ENCODE results near the gene RNF212.

RNF212 gene

DNA sequence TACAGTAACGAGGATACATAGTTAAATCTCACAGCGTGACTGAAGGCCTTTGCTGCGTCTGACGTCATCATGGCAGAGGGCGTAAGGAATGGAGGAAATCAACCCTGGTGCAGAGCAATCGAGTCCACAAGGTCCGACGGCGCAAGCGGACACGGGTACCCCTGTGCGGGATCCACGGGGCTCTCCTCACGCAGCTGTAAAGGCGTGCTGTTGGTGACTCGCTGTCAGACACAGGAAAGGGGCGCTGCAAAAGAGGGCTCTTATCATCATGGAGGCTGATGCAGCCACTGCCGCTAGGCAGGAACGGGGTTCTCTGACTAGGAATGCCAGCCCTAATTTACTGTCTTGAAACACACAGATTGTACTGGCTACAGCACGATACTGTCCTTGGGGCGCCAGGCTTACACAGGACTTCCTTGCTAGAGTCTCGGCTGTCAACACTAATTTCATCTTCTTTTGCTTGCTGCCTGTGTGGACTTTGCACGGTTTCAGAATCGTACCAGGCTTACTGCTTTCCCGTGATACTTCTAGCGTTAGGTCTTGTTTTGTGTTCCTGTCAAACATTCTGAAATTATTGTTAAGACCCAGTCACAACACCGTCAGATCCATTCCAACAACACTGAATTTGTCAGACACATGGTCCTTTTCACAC is 13.6 kb downstream of the RNF212 start:
- Histone ChIP-seq H3K27me3 (ENCODE audit: insufficient read depth, poor library complexity, severe bottlenecking) (no peaks in the 10 kb centered on the region), H3K27ac (replicated peaks) (no peak overlapping the region), H3K4me3 (replicated peaks; ENCODE audit: insufficient read depth, low read length) (no peak overlapping the region)
- TF ChIP-seq, protein P1, sequence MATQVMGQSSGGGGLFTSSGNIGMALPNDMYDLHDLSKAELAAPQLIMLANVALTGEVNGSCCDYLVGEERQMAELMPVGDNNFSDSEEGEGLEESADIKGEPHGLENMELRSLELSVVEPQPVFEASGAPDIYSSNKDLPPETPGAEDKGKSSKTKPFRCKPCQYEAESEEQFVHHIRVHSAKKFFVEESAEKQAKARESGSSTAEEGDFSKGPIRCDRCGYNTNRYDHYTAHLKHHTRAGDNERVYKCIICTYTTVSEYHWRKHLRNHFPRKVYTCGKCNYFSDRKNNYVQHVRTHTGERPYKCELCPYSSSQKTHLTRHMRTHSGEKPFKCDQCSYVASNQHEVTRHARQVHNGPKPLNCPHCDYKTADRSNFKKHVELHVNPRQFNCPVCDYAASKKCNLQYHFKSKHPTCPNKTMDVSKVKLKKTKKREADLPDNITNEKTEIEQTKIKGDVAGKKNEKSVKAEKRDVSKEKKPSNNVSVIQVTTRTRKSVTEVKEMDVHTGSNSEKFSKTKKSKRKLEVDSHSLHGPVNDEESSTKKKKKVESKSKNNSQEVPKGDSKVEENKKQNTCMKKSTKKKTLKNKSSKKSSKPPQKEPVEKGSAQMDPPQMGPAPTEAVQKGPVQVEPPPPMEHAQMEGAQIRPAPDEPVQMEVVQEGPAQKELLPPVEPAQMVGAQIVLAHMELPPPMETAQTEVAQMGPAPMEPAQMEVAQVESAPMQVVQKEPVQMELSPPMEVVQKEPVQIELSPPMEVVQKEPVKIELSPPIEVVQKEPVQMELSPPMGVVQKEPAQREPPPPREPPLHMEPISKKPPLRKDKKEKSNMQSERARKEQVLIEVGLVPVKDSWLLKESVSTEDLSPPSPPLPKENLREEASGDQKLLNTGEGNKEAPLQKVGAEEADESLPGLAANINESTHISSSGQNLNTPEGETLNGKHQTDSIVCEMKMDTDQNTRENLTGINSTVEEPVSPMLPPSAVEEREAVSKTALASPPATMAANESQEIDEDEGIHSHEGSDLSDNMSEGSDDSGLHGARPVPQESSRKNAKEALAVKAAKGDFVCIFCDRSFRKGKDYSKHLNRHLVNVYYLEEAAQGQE (IDR thresholded peaks at IDR 0.05; ENCODE audit: insufficient replicate concordance, low read depth), result no peak
- TF ChIP-seq GABPA (IDR thresholded peaks at IDR 0.05; ENCODE audit: low read depth), result no peak
- TF ChIP-seq, protein P2, sequence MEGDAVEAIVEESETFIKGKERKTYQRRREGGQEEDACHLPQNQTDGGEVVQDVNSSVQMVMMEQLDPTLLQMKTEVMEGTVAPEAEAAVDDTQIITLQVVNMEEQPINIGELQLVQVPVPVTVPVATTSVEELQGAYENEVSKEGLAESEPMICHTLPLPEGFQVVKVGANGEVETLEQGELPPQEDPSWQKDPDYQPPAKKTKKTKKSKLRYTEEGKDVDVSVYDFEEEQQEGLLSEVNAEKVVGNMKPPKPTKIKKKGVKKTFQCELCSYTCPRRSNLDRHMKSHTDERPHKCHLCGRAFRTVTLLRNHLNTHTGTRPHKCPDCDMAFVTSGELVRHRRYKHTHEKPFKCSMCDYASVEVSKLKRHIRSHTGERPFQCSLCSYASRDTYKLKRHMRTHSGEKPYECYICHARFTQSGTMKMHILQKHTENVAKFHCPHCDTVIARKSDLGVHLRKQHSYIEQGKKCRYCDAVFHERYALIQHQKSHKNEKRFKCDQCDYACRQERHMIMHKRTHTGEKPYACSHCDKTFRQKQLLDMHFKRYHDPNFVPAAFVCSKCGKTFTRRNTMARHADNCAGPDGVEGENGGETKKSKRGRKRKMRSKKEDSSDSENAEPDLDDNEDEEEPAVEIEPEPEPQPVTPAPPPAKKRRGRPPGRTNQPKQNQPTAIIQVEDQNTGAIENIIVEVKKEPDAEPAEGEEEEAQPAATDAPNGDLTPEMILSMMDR (IDR thresholded peaks at IDR 0.05; ENCODE audit: insufficient read depth, low read length), result no peak
- no peak for DNase-seq (ENCODE audit: low read depth in 1 of 2, low spot score in 1 of 2)

DNA sequence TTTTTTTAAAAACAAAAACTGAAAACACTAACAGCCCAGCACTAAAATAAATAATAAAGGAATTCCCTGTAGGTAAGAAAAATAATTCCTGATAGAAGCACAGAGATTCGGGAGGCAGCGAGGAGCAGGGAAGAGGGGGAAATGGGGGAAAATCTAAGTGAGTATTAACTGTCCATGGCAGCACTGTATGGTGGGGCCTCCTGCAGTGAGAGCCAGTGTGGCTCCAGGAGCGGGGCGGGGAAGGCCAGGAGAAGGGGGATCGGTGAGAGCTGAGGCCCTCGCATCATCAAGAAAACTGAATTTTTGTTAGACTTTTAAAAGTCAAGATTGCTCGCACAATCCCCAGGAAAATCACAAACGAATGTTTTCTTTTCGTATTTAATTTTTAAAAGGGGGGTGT is 14.1 kb downstream of the RNF212 start:
- no peaks in the 10 kb centered on the region for H3K27me3 ChIP-seq (ENCODE audit: insufficient read depth, poor library complexity, severe bottlenecking)
- TF ChIP-seq GABPA (IDR thresholded peaks at IDR 0.05; ENCODE audit: low read depth) (no peak), SPI1 (IDR thresholded peaks at IDR 0.05; ENCODE audit: borderline replicate concordance, low read depth) (no peak), POLR2AphosphoS5 (IDR thresholded peaks at IDR 0.05; ENCODE audit: low read depth) (no peak)
- TF ChIP-seq, protein P1 (IDR thresholded peaks at IDR 0.05; ENCODE audit: insufficient replicate concordance, low read depth), result no peak
- TF ChIP-seq, protein P2 (IDR thresholded peaks at IDR 0.05; ENCODE audit: insufficient read depth, low read length), result no peak
- H3K27ac ChIP-seq (replicated peaks), result no peak overlapping the region
- no peak for DNase-seq (ENCODE audit: low read depth in 1 of 2, low spot score in 1 of 2)
- no peak overlapping the region for H3K4me3 ChIP-seq (replicated peaks; ENCODE audit: insufficient read depth, low read length)

DNA sequence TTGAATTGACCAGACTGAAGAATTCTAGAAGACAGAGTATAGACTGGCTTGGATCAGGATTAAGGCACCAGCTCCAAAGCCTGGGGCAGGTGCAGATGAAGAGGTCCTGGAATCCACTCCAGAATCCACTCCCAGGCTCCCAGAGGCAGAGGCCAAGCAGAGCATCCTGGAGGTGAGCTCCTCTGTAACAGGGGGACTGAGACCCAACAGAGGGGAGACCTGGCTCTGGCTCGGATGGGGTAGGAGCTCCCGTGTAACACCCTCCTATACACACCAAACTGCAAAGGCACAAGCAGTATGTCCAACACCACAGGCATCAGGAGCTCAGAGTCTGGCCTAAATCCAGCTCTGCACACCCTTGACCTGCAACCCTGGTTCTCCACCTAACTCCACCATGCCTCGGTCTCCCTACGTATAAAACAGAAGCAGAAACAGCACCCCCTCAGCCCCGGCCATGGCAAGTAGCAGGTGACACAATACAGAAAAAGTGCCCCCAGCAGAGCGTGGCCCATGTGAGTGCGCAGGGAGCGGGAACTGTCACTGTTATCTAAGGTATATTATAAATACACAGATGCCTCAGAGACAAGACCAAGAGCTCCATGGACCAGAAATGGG is 14.9 kb downstream of the RNF212 start:
- Histone ChIP-seq H3K4me3 (replicated peaks; ENCODE audit: insufficient read depth, low read length) (no peak overlapping the region), H3K27ac (replicated peaks) (no peak overlapping the region), H3K27me3 (ENCODE audit: insufficient read depth, poor library complexity, severe bottlenecking) (no peaks in the 10 kb centered on the region)
- no peak for DNase-seq (ENCODE audit: low read depth in 1 of 2, low spot score in 1 of 2)
- TF ChIP-seq, protein P2 (IDR thresholded peaks at IDR 0.05; ENCODE audit: insufficient read depth, low read length), result no peak
- no peak for TF ChIP-seq GABPA (IDR thresholded peaks at IDR 0.05; ENCODE audit: low read depth)
- TF ChIP-seq POLR2AphosphoS5 (IDR thresholded peaks at IDR 0.05; ENCODE audit: low read depth), result no peak
- TF ChIP-seq, protein P1 (IDR thresholded peaks at IDR 0.05; ENCODE audit: insufficient replicate concordance, low read depth), result no peak
- no peak for TF ChIP-seq SPI1 (IDR thresholded peaks at IDR 0.05; ENCODE audit: borderline replicate concordance, low read depth)

Measured in HL-60 (cell line).